ENCODE results near the gene TBC1D24.

GRCh38 chr16:2471653-2472487, 3.1 kb upstream of the TBC1D24 start:
- no peak for TF ChIP-seq POLR2A (IDR thresholded peaks at IDR 0.05; ENCODE audit: low read depth, low read length)
- TF ChIP-seq SPI1 (IDR thresholded peaks at IDR 0.05; ENCODE audit: low read depth, low read length): no peak
- no peak for TF ChIP-seq POU2F2 (IDR thresholded peaks at IDR 0.05; ENCODE audit: low read depth, low read length)

Data from GM12891 (cell line).